Right lobe of liver (tissue), 6 donors: Measurements from ENCODE around the gene PLA2G4F. TPM values are rescaled to one million over a fixed set of nuclear protein-coding genes. Genes with fewer than 3 reads are reported as not detected.

ENCODE experiments used
- ATAC-seq, 4 donors: fragments of 200-7000 bp; cut with Tn5 transposase; one replicate each; pipeline ENCODE4 v1.9.1; 2020; ENCODE audit warnings: mild to moderate bottlenecking in 4 of 4, moderate library complexity in 4 of 4
- DNase-seq, 3 donors: peaks; one replicate each; pipeline ENCODE4 v3.0.0-alpha.2; 2020
- H3K27ac ChIP-seq, 3 donors: fragments of 200-600 bp; one replicate each; pipeline ENCODE4 v1.8.0; 2022
- H3K27me3 ChIP-seq, 2 donors: fragments of 200-600 bp; one replicate each; pipeline ENCODE4 v1.8.0; 2022
- H3K36me3 ChIP-seq, 4 donors: fragments of 200-600 bp; sonication (generic) in 1 of 4; one replicate each; pipeline versions ENCODE4 v1.5.1 to v1.8.0; 2017 to 2022; ENCODE audit warnings: control low read depth in 1 of 4
- H3K4me1 ChIP-seq, 4 donors: fragments of 200-600 bp; sonication (generic) in 1 of 4; one replicate each; pipeline versions ENCODE4 v1.5.1 to v1.8.0; 2017 to 2022; ENCODE audit warnings: control low read depth in 1 of 4
- H3K4me3 ChIP-seq, 3 donors: fragments of 200-600 bp; one replicate each; pipeline ENCODE4 v1.8.0; 2022
- H3K9me3 ChIP-seq, 4 donors: fragments of 200-600 bp; sonication (generic) in 1 of 4; one replicate each; pipeline versions ENCODE4 v1.5.1 to v1.8.0; 2017 to 2022; ENCODE audit warnings: control low read depth in 1 of 4
- CTCF ChIP-seq, 4 donors: fragments of 200-600 bp in 3 of 4; fragments of 450-650 bp in 1 of 4; IDR thresholded peaks; one replicate each; pipeline versions ENCODE4 v1.5.1 to v1.8.0; 2016 to 2022; ENCODE audit warnings: antibody characterized with exemption in 4 of 4, mild to moderate bottlenecking in 2 of 4
- POLR2A ChIP-seq: fragments of 450-650 bp; IDR thresholded peaks from one replicate; pipeline ENCODE4 v1.6.1; 2017; ENCODE audit warnings: antibody characterized with exemption, mild to moderate bottlenecking
- WGBS: methylation state at CpG from one replicate; pipeline ENCODE4 v1.1.6; 2018; ENCODE audit warnings: low coverage, low lambda C conversion rate; ENCODE audit not compliant: insufficient coverage; ENCODE audit errors: missing lambda C conversion rate; 5-methylcytosine and 5-hydroxymethylcytosine counted together
- intact Hi-C, 2 donors: fragments of 100-400 bp; cut with DNase I; formaldehyde crosslinking; loops; one replicate each; pipeline versions ENCODE4 v1.11.2 to v1.14.1; 2022
- total RNA-seq, 6 experiments: library from RNA; depleted of rRNA in 2 of 6; stranded (reverse); fragments of >200 nt in 2 of 6; fragmentation: NEBNext Ultra II Directional in 3 of 6; extraction: Animal tissue kit (Norgen Biotek cat#: 25700) in 3 of 6; gene quantifications; one replicate each; pipeline versions ENCODE4 v1.1.0 to v1.2.4, GENCODE V29; 2016 to 2023
- donor health status: DM: no; HTN: yes; CAD: no.
- donor health status: DM: no; HTN: no; CAD: no.
- donor health status: DM: no; HTN: no; CAD: no.
- donor health status: DM: no; HTN: yes; CAD: no.
- donor health status: DM: no; HTN: yes; CAD: no.

The PLA2G4F gene
- total RNA-seq, 6 experiments from 2014 or later, result not detected

GRCh38 chr15:42191610-42192346, 35.3 kb upstream of the PLA2G4F start:
- TF ChIP-seq POLR2A (no peak), CTCF (IDR thresholded peaks at IDR 0.05) (no peak)
- no peaks in the 10 kb centered on the region for H3K9me3 ChIP-seq
- no peak for DNase-seq

GRCh38 chr15:42190370-42190769, 33.9 kb upstream of the PLA2G4F start:
- Histone ChIP-seq H3K9me3 (no peaks in the 10 kb centered on the region), H3K27me3 (no peaks in the 10 kb centered on the region), H3K27ac (no peak overlapping the region), H3K4me1 (peaks cover 0 to 4% (median 0%) of the 10 kb centered on the region in 4 donors), H3K36me3 (peaks cover 6 to 46% (median 10%) of the 10 kb centered on the region in 4 donors), H3K4me3 (no peak overlapping the region)
- no peak for TF ChIP-seq CTCF (IDR thresholded peaks at IDR 0.05)
- no peak for TF ChIP-seq POLR2A
- no peak for ATAC-seq
- no peak for DNase-seq
- intact Hi-C loops, result no loop called here
- WGBS, result 100% methylated on average over 2 of the region's 2 CpGs

More at GRCh38 chr15:42191610-42192346, 35.3 kb upstream of the PLA2G4F start:
- WGBS, result 85% methylated on average over 6 of the region's 8 CpGs
- no peak overlapping the region for H3K27ac ChIP-seq
- no peak overlapping the region for H3K4me3 ChIP-seq
- H3K27me3 ChIP-seq, result no peaks in the 10 kb centered on the region
- H3K4me1 ChIP-seq, result peaks cover 0 to 4% (median 0%) of the 10 kb centered on the region in 4 donors
- intact Hi-C loops, result no loop called here
- no peak for ATAC-seq
- peaks cover 0 to 34% (median 6%) of the 10 kb centered on the region in 4 donors for H3K36me3 ChIP-seq

- no peak overlapping the region for H3K27ac ChIP-seq
- peaks cover 5 to 79% (median 17%) of the 10 kb centered on the region in 4 donors for H3K36me3 ChIP-seq
- no peaks in the 10 kb centered on the region for H3K4me1 ChIP-seq
- ATAC-seq, result no peak
- H3K9me3 ChIP-seq, result no peaks in the 10 kb centered on the region
- TF ChIP-seq CTCF (IDR thresholded peaks at IDR 0.05) (no peak), POLR2A (no peak)
- 100% methylated on average over 1 of the region's 1 CpG for WGBS
- DNase-seq, result no peak
- intact Hi-C loops, result no loop called here
- no peak overlapping the region for H3K4me3 ChIP-seq
- no peaks in the 10 kb centered on the region for H3K27me3 ChIP-seq
Measured at GRCh38 chr15:42185801-42186200, 29.4 kb upstream of the PLA2G4F start.

GRCh38 chr15:42184736-42185135, 28.3 kb upstream of the PLA2G4F start:
- DNase-seq (no peak), ATAC-seq (no peak)
- no peak overlapping the region for H3K4me3 ChIP-seq
- H3K9me3 ChIP-seq, result no peaks in the 10 kb centered on the region
- intact Hi-C loops, result no loop called here
- 98% methylated on average over 4 of the region's 4 CpGs for WGBS
- no peaks in the 10 kb centered on the region for H3K27me3 ChIP-seq
- no peaks in the 10 kb centered on the region for H3K4me1 ChIP-seq
- H3K27ac ChIP-seq, result no peak overlapping the region
- TF ChIP-seq POLR2A, result no peak
- TF ChIP-seq CTCF (IDR thresholded peaks at IDR 0.05), result no peak
- peaks cover 0 to 69% (median 19%) of the 10 kb centered on the region in 4 donors for H3K36me3 ChIP-seq
